Neural cell (in vitro differentiated cells): ENCODE measurements around the gene MAPK11. TPM values are rescaled to one million over a fixed set of nuclear protein-coding genes. Genes with fewer than 3 reads are reported as not detected.

Experiments
- H2AFZ ChIP-seq: fragments of 200-600, 300-800 bp; sonication (generic), shearing (Covaris generic); 2 replicates; pipeline ENCODE4 v1.6.0; 2014; ENCODE audit warnings: low read depth, mild to moderate bottlenecking, antibody characterized with exemption, low read length, moderate library complexity
- H3F3A ChIP-seq: fragments of 200-600 bp; shearing (Covaris generic); 2 replicates; pipeline ENCODE4 v1.6.1; 2016; ENCODE audit warnings: mild to moderate bottlenecking, moderate library complexity, mixed read lengths, antibody characterized with exemption, low read length; ENCODE audit not compliant: insufficient read depth, poor library complexity, severe bottlenecking
- H3K27ac ChIP-seq: fragments of 200-600, 300-800 bp; sonication (generic), shearing (Covaris generic); 2 replicates; pipeline ENCODE4 v1.5.1; 2014; ENCODE audit warnings: mild to moderate bottlenecking, low read length, moderate library complexity
- H3K27me3 ChIP-seq: fragments of 300-800, 200-600 bp; sonication (generic), shearing (Covaris generic); 2 replicates; pipeline ENCODE4 v1.6.0; 2014; ENCODE audit warnings: mild to moderate bottlenecking, low read depth, low read length, moderate library complexity; ENCODE audit not compliant: insufficient read depth
- H3K36me3 ChIP-seq: fragments of 300-800, 200-600 bp; sonication (generic), shearing (Covaris generic); 2 replicates; pipeline ENCODE4 v1.5.1; 2014; ENCODE audit warnings: mild to moderate bottlenecking, antibody characterized with exemption, low read length, moderate library complexity; ENCODE audit not compliant: insufficient read depth
- H3K4me2 ChIP-seq: fragments of 300-800, 200-600 bp; sonication (generic), shearing (Covaris generic); 2 replicates; pipeline ENCODE4 v1.6.0; 2014; ENCODE audit warnings: mild to moderate bottlenecking, low read length
- H3K4me3 ChIP-seq: fragments of 300-800, 200-600 bp; sonication (generic), shearing (Covaris generic); 2 replicates; pipeline ENCODE4 v1.5.1; 2014; ENCODE audit warnings: mild to moderate bottlenecking, low read length, moderate library complexity
- H3K79me2 ChIP-seq: fragments of 200-600 bp; shearing (Covaris generic); replicated peaks from 2 replicates; pipeline ENCODE4 v1.6.0; 2014; ENCODE audit warnings: mild to moderate bottlenecking, low read length, moderate library complexity; ENCODE audit not compliant: insufficient read depth
- H3K9ac ChIP-seq: fragments of 300-800, 200-600 bp; sonication (generic), shearing (Covaris generic); 2 replicates; pipeline ENCODE4 v1.6.1; 2016; ENCODE audit warnings: mild to moderate bottlenecking, low read length, mixed read lengths
- H3K9me2 ChIP-seq: fragments of 200-600 bp; shearing (Covaris generic); 2 replicates; pipeline ENCODE4 v1.6.1; 2016; ENCODE audit warnings: mild to moderate bottlenecking, low read length, mixed read lengths; ENCODE audit not compliant: insufficient read depth
- H3K9me3 ChIP-seq: fragments of 200-600, 300-800 bp; sonication (generic), shearing (Covaris generic); 2 replicates; pipeline ENCODE4 v1.6.1; 2016; ENCODE audit warnings: mild to moderate bottlenecking, mixed run types, low read length, moderate library complexity, mixed read lengths
- H4K20me1 ChIP-seq: fragments of 200-600 bp; shearing (Covaris generic); 2 replicates; pipeline ENCODE4 v1.6.1; 2016; ENCODE audit warnings: mild to moderate bottlenecking, mixed run types; ENCODE audit not compliant: insufficient read depth
- EP300 ChIP-seq: fragments of 450-650 bp; conservative IDR thresholded peaks from 2 replicates; pipeline ENCODE4 v1.6.1; 2014; ENCODE audit warnings: antibody characterized with exemption, mild to moderate bottlenecking, moderate library complexity; ENCODE audit not compliant: poor library complexity, severe bottlenecking
- EZH2 ChIP-seq: fragments of 200-600, 300-800 bp; shearing (Covaris generic), sonication (generic); IDR thresholded peaks from 2 replicates; pipeline ENCODE4 v1.6.1; 2014; ENCODE audit warnings: antibody characterized with exemption, low read length, borderline replicate concordance, mild to moderate bottlenecking; ENCODE audit not compliant: insufficient read depth, poor library complexity, severe bottlenecking
- MXI1 ChIP-seq: fragments of 450-650 bp; conservative IDR thresholded peaks from 2 replicates; pipeline ENCODE4 v1.6.1; 2014; ENCODE audit warnings: antibody characterized with exemption, mild to moderate bottlenecking; ENCODE audit not compliant: poor library complexity, severe bottlenecking
- POLR2AphosphoS5 ChIP-seq: IDR thresholded peaks from 2 replicates; pipeline ENCODE4 v1.6.1; 2012
- RAD21 ChIP-seq: fragments of 450-650 bp; conservative IDR thresholded peaks from 2 replicates; pipeline ENCODE4 v1.6.1; 2014; ENCODE audit warnings: antibody characterized with exemption, mild to moderate bottlenecking, moderate library complexity
- SMC3 ChIP-seq: fragments of 450-650 bp; conservative IDR thresholded peaks from 2 replicates; pipeline ENCODE4 v1.6.1; 2014; ENCODE audit warnings: antibody characterized with exemption, mild to moderate bottlenecking, moderate library complexity; ENCODE audit not compliant: poor library complexity
- TAF1 ChIP-seq: IDR thresholded peaks from 2 replicates; pipeline ENCODE4 v1.6.1; 2012; ENCODE audit warnings: low read depth
- polyA plus RNA-seq: library from polyadenylated mRNA; depleted of rRNA; stranded (reverse); fragments of >200 nt; gene quantifications from 2 replicates; pipeline ENCODE4 v1.2.3, GENCODE V29; 2014
- TF ChIP-seq, protein P1 (sequence below): IDR thresholded peaks from 2 replicates; pipeline ENCODE4 v1.6.1; 2012; ENCODE audit warnings: borderline replicate concordance
- TF ChIP-seq, protein P2 (sequence below): fragments of 450-650 bp; IDR thresholded peaks from 2 replicates; pipeline ENCODE4 v1.5.1; 2014; ENCODE audit warnings: antibody characterized with exemption, mild to moderate bottlenecking, moderate library complexity; ENCODE audit not compliant: poor library complexity, severe bottlenecking

The MAPK11 gene
- polyA plus RNA-seq, 1 donor from 2014 or later: 36.3 TPM

DNA sequence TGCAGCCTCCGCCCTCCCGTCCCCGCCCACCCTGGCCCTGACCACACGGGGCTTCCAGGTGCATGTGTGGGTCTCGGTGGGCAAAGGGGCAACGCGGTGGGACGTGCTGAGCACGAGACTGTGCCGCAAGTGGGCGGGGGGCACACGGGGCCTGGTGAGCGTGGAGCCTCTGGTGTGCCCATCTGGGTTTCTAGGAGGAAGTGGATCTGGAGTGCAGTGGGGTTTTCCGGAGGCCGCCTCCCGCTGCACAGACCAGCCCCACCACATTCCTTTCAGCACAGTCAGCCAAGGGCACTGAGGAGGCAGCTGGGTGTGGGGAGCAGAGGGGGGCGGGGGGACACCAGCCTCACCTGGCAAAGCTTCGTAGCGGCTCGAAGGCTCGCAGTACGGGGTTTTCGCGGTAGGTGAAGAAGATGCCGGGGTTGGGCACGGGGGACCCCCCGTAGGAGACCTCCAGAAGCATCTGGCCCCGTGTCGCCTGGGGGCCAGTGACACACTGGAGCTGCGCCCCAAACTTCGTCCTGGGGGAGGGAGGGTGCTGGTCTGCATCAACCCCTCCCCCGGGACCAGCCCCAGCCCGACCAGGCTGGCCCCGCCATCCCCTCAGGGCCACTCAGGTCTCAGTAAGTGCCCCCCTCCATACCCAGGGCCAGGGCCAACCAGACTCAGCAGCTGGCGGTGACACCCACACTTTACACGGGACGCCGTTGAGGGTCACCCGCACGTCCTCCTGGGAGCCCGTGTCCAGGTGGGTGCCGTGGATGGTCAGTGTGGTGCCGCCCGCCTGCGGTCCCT is 12.4 kb upstream of the MAPK11 start:
- Histone ChIP-seq H4K20me1 (no peaks in the 10 kb centered on the region), H3K4me3 (no peak overlapping the region), H3K27me3 (no peaks in the 10 kb centered on the region), H3K4me2 (no peak overlapping the region), H3K27ac (no peak overlapping the region), H3K79me2 (no peaks in the 10 kb centered on the region), H3K36me3 (no peaks in the 10 kb centered on the region), H3F3A (no peaks in the 10 kb centered on the region), H3K9me2 (no peaks in the 10 kb centered on the region), H2AFZ (no peak overlapping the region), H3K9me3 (no peaks in the 10 kb centered on the region), H3K9ac (no peak overlapping the region)
- no peak for TF ChIP-seq RAD21
- TF ChIP-seq EP300: no peak
- no peak for TF ChIP-seq MXI1
- no peak for TF ChIP-seq TAF1
- no peak for TF ChIP-seq SMC3
- TF ChIP-seq, protein P1, sequence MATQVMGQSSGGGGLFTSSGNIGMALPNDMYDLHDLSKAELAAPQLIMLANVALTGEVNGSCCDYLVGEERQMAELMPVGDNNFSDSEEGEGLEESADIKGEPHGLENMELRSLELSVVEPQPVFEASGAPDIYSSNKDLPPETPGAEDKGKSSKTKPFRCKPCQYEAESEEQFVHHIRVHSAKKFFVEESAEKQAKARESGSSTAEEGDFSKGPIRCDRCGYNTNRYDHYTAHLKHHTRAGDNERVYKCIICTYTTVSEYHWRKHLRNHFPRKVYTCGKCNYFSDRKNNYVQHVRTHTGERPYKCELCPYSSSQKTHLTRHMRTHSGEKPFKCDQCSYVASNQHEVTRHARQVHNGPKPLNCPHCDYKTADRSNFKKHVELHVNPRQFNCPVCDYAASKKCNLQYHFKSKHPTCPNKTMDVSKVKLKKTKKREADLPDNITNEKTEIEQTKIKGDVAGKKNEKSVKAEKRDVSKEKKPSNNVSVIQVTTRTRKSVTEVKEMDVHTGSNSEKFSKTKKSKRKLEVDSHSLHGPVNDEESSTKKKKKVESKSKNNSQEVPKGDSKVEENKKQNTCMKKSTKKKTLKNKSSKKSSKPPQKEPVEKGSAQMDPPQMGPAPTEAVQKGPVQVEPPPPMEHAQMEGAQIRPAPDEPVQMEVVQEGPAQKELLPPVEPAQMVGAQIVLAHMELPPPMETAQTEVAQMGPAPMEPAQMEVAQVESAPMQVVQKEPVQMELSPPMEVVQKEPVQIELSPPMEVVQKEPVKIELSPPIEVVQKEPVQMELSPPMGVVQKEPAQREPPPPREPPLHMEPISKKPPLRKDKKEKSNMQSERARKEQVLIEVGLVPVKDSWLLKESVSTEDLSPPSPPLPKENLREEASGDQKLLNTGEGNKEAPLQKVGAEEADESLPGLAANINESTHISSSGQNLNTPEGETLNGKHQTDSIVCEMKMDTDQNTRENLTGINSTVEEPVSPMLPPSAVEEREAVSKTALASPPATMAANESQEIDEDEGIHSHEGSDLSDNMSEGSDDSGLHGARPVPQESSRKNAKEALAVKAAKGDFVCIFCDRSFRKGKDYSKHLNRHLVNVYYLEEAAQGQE: no peak
- no peak for TF ChIP-seq EZH2
- TF ChIP-seq, protein P2, sequence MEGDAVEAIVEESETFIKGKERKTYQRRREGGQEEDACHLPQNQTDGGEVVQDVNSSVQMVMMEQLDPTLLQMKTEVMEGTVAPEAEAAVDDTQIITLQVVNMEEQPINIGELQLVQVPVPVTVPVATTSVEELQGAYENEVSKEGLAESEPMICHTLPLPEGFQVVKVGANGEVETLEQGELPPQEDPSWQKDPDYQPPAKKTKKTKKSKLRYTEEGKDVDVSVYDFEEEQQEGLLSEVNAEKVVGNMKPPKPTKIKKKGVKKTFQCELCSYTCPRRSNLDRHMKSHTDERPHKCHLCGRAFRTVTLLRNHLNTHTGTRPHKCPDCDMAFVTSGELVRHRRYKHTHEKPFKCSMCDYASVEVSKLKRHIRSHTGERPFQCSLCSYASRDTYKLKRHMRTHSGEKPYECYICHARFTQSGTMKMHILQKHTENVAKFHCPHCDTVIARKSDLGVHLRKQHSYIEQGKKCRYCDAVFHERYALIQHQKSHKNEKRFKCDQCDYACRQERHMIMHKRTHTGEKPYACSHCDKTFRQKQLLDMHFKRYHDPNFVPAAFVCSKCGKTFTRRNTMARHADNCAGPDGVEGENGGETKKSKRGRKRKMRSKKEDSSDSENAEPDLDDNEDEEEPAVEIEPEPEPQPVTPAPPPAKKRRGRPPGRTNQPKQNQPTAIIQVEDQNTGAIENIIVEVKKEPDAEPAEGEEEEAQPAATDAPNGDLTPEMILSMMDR: no peak
- no peak for TF ChIP-seq POLR2AphosphoS5

DNA sequence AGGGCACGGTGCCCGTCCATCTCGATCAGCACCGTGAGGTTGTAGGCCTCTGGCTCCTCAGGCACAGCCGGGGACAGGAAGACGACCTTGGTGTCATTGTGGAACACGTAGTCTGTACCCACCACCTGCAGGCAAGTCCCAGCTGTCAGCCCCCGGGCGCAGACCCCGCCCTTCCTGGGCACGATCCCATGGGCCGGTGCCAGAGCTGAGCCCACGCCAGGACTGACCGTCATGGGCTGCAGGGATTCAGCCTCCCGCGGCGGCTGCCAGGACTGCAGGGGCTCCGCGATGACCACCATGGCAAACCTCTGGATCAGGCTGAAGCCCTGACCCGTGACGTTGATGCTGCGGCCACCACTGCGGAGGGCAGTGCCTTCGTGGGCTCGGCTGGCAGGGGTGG is 11.8 kb upstream of the MAPK11 start:
- Histone ChIP-seq H3K27ac (no peak overlapping the region), H2AFZ (no peak overlapping the region), H3K36me3 (no peaks in the 10 kb centered on the region), H3F3A (no peaks in the 10 kb centered on the region), H4K20me1 (no peaks in the 10 kb centered on the region), H3K79me2 (no peaks in the 10 kb centered on the region), H3K4me3 (no peak overlapping the region), H3K9ac (no peak overlapping the region), H3K27me3 (no peaks in the 10 kb centered on the region), H3K9me2 (no peaks in the 10 kb centered on the region), H3K9me3 (no peaks in the 10 kb centered on the region), H3K4me2 (no peak overlapping the region)
- TF ChIP-seq SMC3 (no peak), TAF1 (no peak), EZH2 (no peak), RAD21 (no peak)
- TF ChIP-seq, protein P1: no peak
